ENCODE measurements around the gene FLVCR2. TPM values are rescaled to one million over a fixed set of nuclear protein-coding genes. Genes with fewer than 3 reads are reported as not detected.
"Not testable (repeated sequence)": the region's sequence is repeated elsewhere in the genome, so short reads cannot be mapped to it uniquely, and the experiment has no call there.

Gene FLVCR2
- total and polyA plus RNA-seq, 4 experiments from 2014 or later, result 1.9 to 4.1 (median 3.2) TPM

- Mint-ChIP-seq H3K4me3 (no peak overlapping the region), H3K4me1 (no peaks in the 10 kb centered on the region), H3K27me3 (no peaks in the 10 kb centered on the region), H3K27ac (no peak overlapping the region), H3K36me3 (peaks cover 0 to 5% of the 10 kb centered on the region in 2 donors), H3K9me3 (no peaks in the 10 kb centered on the region)
- H3K4me1 ChIP-seq (ENCODE audit: insufficient read depth, low read length), result no peaks in the 10 kb centered on the region
- no peak overlapping the region for H3K27ac ChIP-seq (ENCODE audit: low read depth, low read length)
- ChIA-PET CTCF (ENCODE audit: partially characterized antibody) (no interaction called here), POLR2A (ENCODE audit: partially characterized antibody) (no interaction called here)
- no peaks in the 10 kb centered on the region for H3K36me3 ChIP-seq (ENCODE audit: insufficient read depth, low read length)
- no peaks in the 10 kb centered on the region for H3K9me3 ChIP-seq (ENCODE audit: control insufficient read depth in 1 of 2, low read length in 2 of 2)
- no peak for DNase-seq
- no peak overlapping the region for H3K4me3 ChIP-seq (ENCODE audit: low read length in 2 of 2)
- intact Hi-C loops (cut with micrococcal nuclease), result no loop called here
- no peaks in the 10 kb centered on the region for H3K27me3 ChIP-seq (ENCODE audit: insufficient read depth, low read length)
Measured at GRCh38 chr14:75595226-75595625, 16.8 kb downstream of the FLVCR2 start.

GRCh38 chr14:75597149-75597548 is 18.7 kb downstream of the FLVCR2 start:
- no peak for DNase-seq
- peaks cover 0 to 5% of the 10 kb centered on the region in 2 donors for H3K36me3 Mint-ChIP-seq
- Histone ChIP-seq H3K4me1 (ENCODE audit: insufficient read depth, low read length) (no peaks in the 10 kb centered on the region), H3K27me3 (ENCODE audit: insufficient read depth, low read length) (no peaks in the 10 kb centered on the region), H3K4me3 (ENCODE audit: low read length in 2 of 2) (no peak overlapping the region), H3K9me3 (ENCODE audit: control insufficient read depth in 1 of 2, low read length in 2 of 2) (no peaks in the 10 kb centered on the region), H3K27ac (ENCODE audit: low read depth, low read length) (no peak overlapping the region), H3K36me3 (ENCODE audit: insufficient read depth, low read length) (no peaks in the 10 kb centered on the region)
- H3K27ac Mint-ChIP-seq, result no peak overlapping the region
- H3K27me3 Mint-ChIP-seq, result no peaks in the 10 kb centered on the region
- H3K4me1 Mint-ChIP-seq, result no peaks in the 10 kb centered on the region
- ChIA-PET POLR2A (ENCODE audit: partially characterized antibody) (no interaction called here), CTCF (ENCODE audit: partially characterized antibody) (interaction anchor here (0.8 to 1.6 kb wide), 2 partner anchors 20 to 36 kb away, joined by 4 to 5 read pairs; no protein-coding TSS in a partner anchor)
- H3K4me3 Mint-ChIP-seq, result no peak overlapping the region
- intact Hi-C loops (cut with micrococcal nuclease), result no loop called here
- H3K9me3 Mint-ChIP-seq, result no peaks in the 10 kb centered on the region

GRCh38 chr14:75600100-75600499 is 21.7 kb downstream of the FLVCR2 start:
- H3K4me3 ChIP-seq (ENCODE audit: low read length in 2 of 2); H3K27ac ChIP-seq (ENCODE audit: low read depth, low read length); H3K36me3 Mint-ChIP-seq; H3K36me3 ChIP-seq (ENCODE audit: insufficient read depth, low read length); H3K4me1 ChIP-seq (ENCODE audit: insufficient read depth, low read length); H3K4me1 Mint-ChIP-seq; DNase-seq; H3K9me3 Mint-ChIP-seq; CTCF ChIA-PET (ENCODE audit: partially characterized antibody); H3K4me3 Mint-ChIP-seq; H3K27ac Mint-ChIP-seq; POLR2A ChIA-PET (ENCODE audit: partially characterized antibody); H3K27me3 Mint-ChIP-seq; intact Hi-C loops (cut with micrococcal nuclease); H3K9me3 ChIP-seq (ENCODE audit: control insufficient read depth in 1 of 2, low read length in 2 of 2); H3K27me3 ChIP-seq (ENCODE audit: insufficient read depth, low read length): not testable (repeated sequence)

- H3K4me1 Mint-ChIP-seq; H3K4me1 ChIP-seq (ENCODE audit: insufficient read depth, low read length); H3K36me3 ChIP-seq (ENCODE audit: insufficient read depth, low read length); H3K4me3 ChIP-seq (ENCODE audit: low read length in 2 of 2); H3K27me3 ChIP-seq (ENCODE audit: insufficient read depth, low read length); H3K9me3 Mint-ChIP-seq; POLR2A ChIA-PET (ENCODE audit: partially characterized antibody); H3K27me3 Mint-ChIP-seq; H3K4me3 Mint-ChIP-seq; H3K27ac Mint-ChIP-seq; H3K9me3 ChIP-seq (ENCODE audit: control insufficient read depth in 1 of 2, low read length in 2 of 2); H3K36me3 Mint-ChIP-seq; CTCF ChIA-PET (ENCODE audit: partially characterized antibody); H3K27ac ChIP-seq (ENCODE audit: low read depth, low read length); DNase-seq; intact Hi-C loops (cut with micrococcal nuclease): not testable (repeated sequence)
Measured at GRCh38 chr14:75601061-75601460, 22.6 kb downstream of the FLVCR2 start.

GRCh38 chr14:75602503-75602902 is 24.1 kb downstream of the FLVCR2 start:
- no peaks in the 10 kb centered on the region for H3K36me3 ChIP-seq (ENCODE audit: insufficient read depth, low read length)
- Mint-ChIP-seq H3K9me3 (peaks cover 0 to 3% (median 3%) of the 10 kb centered on the region in 8 donors), H3K36me3 (peaks cover 0 to 4% of the 10 kb centered on the region in 2 donors), H3K4me1 (no peaks in the 10 kb centered on the region), H3K27ac (no peak overlapping the region), H3K27me3 (no peaks in the 10 kb centered on the region), H3K4me3 (no peak overlapping the region)
- intact Hi-C loops (cut with micrococcal nuclease), result no loop called here
- no peaks in the 10 kb centered on the region for H3K4me1 ChIP-seq (ENCODE audit: insufficient read depth, low read length)
- CTCF ChIA-PET (ENCODE audit: partially characterized antibody), result interaction anchor here (1.0 kb wide), 1 partner anchor 52 kb away, joined by 4 read pairs; no protein-coding TSS in a partner anchor
- DNase-seq, result no peak
- H3K9me3 ChIP-seq (ENCODE audit: control insufficient read depth in 1 of 2, low read length in 2 of 2), result no peaks in the 10 kb centered on the region
- H3K4me3 ChIP-seq (ENCODE audit: low read length in 2 of 2), result no peak overlapping the region
- no peaks in the 10 kb centered on the region for H3K27me3 ChIP-seq (ENCODE audit: insufficient read depth, low read length)
- POLR2A ChIA-PET (ENCODE audit: partially characterized antibody), result no interaction called here
- no peak overlapping the region for H3K27ac ChIP-seq (ENCODE audit: low read depth, low read length)

GRCh38 chr14:75604979-75605851 is 26.8 kb downstream of the FLVCR2 start:
- intact Hi-C loops (cut with micrococcal nuclease), result no loop called here
- Histone ChIP-seq H3K4me3 (ENCODE audit: low read length in 2 of 2) (no peak overlapping the region), H3K36me3 (ENCODE audit: insufficient read depth, low read length) (no peaks in the 10 kb centered on the region), H3K4me1 (ENCODE audit: insufficient read depth, low read length) (no peaks in the 10 kb centered on the region), H3K27me3 (ENCODE audit: insufficient read depth, low read length) (no peaks in the 10 kb centered on the region), H3K9me3 (ENCODE audit: control insufficient read depth in 1 of 2, low read length in 2 of 2) (no peaks in the 10 kb centered on the region), H3K27ac (ENCODE audit: low read depth, low read length) (no peak overlapping the region)
- H3K4me3 Mint-ChIP-seq, result no peak overlapping the region
- ChIA-PET POLR2A (ENCODE audit: partially characterized antibody) (no interaction called here), CTCF (ENCODE audit: partially characterized antibody) (interaction anchor here (1.6 kb wide), 1 partner anchor 28 kb away, joined by 3 read pairs; no protein-coding TSS in a partner anchor)
- H3K27me3 Mint-ChIP-seq, result no peaks in the 10 kb centered on the region
- H3K9me3 Mint-ChIP-seq, result peaks cover 0 to 14% (median 7%) of the 10 kb centered on the region in 8 donors
- H3K36me3 Mint-ChIP-seq, result peaks cover 0 to 13% of the 10 kb centered on the region in 2 donors
- H3K4me1 Mint-ChIP-seq, result no peaks in the 10 kb centered on the region
- no peak overlapping the region for H3K27ac Mint-ChIP-seq
- DNase-seq, result no peak

- H3K4me3 ChIP-seq (ENCODE audit: low read length in 2 of 2), result no peak overlapping the region
- no peaks in the 10 kb centered on the region for H3K27me3 ChIP-seq (ENCODE audit: insufficient read depth, low read length)
- intact Hi-C loops (cut with micrococcal nuclease), result no loop called here
- no peaks in the 10 kb centered on the region for H3K4me1 Mint-ChIP-seq
- no peaks in the 10 kb centered on the region for H3K36me3 ChIP-seq (ENCODE audit: insufficient read depth, low read length)
- H3K9me3 Mint-ChIP-seq, result peaks cover 0 to 14% (median 7%) of the 10 kb centered on the region in 8 donors
- CTCF ChIA-PET (ENCODE audit: partially characterized antibody), result interaction anchor here (1.6 kb wide), 1 partner anchor 28 kb away, joined by 3 read pairs; no protein-coding TSS in a partner anchor
- H3K4me3 Mint-ChIP-seq, result no peak overlapping the region
- no peak for DNase-seq
- H3K9me3 ChIP-seq (ENCODE audit: control insufficient read depth in 1 of 2, low read length in 2 of 2), result no peaks in the 10 kb centered on the region
- no peaks in the 10 kb centered on the region for H3K4me1 ChIP-seq (ENCODE audit: insufficient read depth, low read length)
- no peak overlapping the region for H3K27ac ChIP-seq (ENCODE audit: low read depth, low read length)
- no peak overlapping the region for H3K27ac Mint-ChIP-seq
- H3K27me3 Mint-ChIP-seq, result no peaks in the 10 kb centered on the region
- peaks cover 0 to 13% of the 10 kb centered on the region in 2 donors for H3K36me3 Mint-ChIP-seq
- POLR2A ChIA-PET (ENCODE audit: partially characterized antibody), result no interaction called here
Measured at GRCh38 chr14:75605916-75606315, 27.5 kb downstream of the FLVCR2 start.

Measured in CD4-positive, alpha-beta memory T cell (primary cell).